NCI-H1436 treated with DMSO at 0.1 percent for 48 hours (cell line): ENCODE results near the gene AHRR.

ENCODE experiments used
- DNase-seq: peaks from one replicate; lab custom pipeline; 2025; lab: John Stamatoyannopoulos, UW

The AHRR gene

DNA sequence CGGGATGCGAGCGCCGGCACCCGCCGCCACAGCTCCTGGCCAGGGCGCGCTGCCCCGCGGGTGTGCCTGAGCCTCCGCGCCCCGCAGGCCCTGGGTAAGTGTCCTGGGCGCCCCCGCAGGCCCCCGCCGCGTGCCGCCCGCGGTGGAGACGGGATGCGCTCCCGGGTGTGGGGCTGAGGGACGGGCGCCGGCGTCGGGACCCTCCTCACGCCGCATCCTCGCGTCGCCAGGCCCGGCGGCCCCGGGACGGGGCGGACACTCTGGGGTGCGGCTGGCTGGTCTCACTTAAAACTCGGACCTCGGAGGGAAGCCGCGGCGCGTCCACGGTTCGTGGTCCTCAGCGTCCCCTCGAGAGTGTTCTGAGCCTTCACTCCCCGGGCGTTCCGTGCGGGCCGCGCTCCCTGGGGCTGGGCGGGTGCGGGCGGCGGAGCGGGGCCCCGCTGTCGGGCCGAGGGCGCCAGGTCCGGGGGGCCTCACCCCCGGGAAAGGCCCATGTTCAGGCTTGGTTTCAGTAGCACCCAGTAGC, 275 bp downstream of the AHRR start:
- no peak for DNase-seq

GRCh38 chr5:322281-322941, 897 bp downstream of the AHRR start:
- no peak for DNase-seq

GRCh38 chr5:322942-323879, 1.7 kb downstream of the AHRR start:
- no peak for DNase-seq

- DNase-seq: no peak
Measured at GRCh38 chr5:324736-325612, 3.5 kb downstream of the AHRR start.

GRCh38 chr5:326109-326508, 4.6 kb downstream of the AHRR start:
- DNase-seq: no peak

- DNase-seq: no peak
Measured at GRCh38 chr5:329121-329735, 7.7 kb downstream of the AHRR start.

DNA sequence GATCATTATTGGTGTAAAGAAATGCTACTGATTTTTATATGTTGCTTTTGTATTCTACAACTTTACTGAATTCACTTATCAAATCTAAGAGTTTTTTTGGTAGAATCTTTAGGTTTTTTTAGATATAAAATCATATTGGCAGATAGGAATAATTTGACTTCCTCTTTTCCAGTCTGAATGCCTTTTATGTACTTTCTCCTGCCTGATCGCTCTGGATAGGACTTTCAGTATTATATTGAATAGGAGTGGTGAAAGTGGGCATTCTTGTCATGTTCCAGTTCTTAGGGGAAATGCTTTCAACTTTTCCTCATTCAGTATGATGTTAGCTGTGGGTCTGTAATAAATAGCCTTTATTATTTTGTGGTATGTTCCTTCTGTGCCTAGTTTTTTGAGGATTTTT, 8.3 kb downstream of the AHRR start:
- no peak for DNase-seq

DNA sequence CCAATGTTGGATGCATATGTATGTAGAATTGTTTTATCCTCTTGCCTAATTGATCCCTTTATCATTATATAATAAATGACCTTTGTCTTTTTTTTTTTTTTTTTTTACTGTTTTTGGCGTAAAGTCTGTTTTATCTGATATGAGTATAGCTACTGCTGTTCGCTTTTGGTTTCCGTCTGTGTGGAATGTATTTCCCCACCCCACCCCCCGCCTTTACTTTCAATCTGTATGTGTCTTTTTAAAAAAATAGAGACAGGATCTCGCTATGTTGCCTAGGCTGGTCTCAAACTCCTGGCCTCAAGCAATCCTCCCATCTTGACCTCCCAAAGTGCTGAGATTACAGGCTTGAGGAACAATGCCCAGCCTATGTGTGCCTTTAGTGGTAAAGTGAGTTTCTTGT, 11.3 kb downstream of the AHRR start:
- DNase-seq: no peak

DNA sequence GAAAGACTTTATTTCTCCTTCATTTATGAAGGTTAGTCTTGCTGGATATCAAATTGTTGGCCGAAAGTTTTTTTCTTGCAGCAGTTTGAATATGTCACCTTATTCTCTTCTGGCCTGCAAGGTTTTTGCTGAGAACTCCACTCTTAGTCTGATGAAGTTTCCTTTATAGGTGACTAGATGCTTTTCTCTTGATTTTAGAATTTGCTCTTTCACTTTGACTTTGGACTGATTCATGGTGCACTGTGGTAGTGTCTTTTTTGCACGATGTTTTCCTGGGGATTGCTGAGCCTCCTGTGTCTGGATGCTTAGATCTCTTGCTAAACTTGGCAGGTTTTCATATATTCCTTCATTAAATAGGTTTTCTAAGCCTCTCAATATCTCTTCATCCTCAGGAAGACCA, 12.4 kb downstream of the AHRR start:
- no peak for DNase-seq

DNA sequence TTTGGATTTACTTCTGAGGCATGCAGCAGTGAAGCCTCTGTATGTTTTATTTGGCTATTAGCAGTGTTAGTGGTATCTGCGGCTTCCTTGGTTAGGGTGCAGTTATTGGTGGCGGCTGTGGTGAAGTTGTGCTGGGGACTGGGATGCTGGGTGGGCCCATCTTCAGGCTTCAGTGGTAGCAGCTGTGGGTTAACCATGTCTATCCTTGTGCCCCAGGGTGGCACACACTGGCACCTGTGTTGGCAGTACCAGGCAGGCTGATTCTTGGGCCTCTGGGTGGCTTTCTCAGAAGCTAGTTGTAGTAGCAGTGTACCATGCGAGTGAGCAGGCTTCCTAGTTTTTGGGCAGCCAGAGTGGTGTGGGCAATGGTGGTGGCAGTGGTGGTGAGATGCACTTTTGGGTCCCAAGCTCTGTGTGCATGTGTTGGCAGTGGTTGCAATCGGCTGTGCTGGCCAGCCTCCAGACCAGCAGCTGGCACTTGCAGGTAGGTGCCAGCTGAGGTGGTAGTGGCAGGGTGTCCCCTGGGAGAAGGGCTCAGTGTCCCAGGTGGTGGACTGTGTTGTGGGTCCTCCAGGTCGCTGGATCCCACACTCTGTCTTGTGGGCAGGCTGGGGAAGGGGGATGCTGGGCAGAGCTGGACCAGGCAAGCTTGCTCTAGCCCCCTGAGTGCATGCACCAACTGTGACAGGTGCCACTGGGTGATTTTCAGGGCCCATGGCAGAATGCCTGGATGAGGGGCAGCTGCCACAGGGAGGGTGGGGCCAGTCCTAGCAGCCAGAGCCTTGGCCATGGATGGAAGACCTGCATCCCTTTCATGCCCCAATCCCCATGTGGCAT, 13.6 kb downstream of the AHRR start:
- DNase-seq: no peak

- DNase-seq: no peak
Measured at GRCh38 chr5:335740-336038, 14.2 kb downstream of the AHRR start.

DNA sequence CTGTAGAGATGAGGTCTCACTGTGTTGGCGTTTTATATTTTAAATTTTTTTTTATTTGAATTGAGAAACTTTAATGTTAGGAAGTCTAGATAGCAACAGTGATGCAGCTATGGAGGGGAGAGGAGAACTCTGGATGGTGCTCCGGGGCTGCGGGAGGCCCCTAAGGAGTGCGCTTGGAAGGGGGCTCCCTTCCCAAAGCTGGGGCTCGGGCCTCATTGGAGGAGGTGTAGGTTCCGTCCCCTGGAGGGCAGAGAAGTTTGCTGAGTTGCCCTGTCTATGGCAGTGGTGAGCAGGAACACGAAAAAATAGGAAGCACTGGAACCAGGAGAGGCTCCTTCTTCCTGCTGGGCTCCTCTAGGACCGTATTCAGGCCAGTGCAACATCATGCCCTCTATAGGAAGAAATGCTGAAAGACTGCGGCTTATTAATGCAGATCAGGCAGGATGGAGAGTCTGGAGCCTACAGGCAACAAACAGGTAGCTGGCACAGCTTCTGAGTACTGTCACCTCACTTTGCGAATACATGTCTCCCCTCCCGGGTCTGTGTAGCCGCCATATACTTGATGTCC, 16.1 kb downstream of the AHRR start:
- no peak for DNase-seq

DNA sequence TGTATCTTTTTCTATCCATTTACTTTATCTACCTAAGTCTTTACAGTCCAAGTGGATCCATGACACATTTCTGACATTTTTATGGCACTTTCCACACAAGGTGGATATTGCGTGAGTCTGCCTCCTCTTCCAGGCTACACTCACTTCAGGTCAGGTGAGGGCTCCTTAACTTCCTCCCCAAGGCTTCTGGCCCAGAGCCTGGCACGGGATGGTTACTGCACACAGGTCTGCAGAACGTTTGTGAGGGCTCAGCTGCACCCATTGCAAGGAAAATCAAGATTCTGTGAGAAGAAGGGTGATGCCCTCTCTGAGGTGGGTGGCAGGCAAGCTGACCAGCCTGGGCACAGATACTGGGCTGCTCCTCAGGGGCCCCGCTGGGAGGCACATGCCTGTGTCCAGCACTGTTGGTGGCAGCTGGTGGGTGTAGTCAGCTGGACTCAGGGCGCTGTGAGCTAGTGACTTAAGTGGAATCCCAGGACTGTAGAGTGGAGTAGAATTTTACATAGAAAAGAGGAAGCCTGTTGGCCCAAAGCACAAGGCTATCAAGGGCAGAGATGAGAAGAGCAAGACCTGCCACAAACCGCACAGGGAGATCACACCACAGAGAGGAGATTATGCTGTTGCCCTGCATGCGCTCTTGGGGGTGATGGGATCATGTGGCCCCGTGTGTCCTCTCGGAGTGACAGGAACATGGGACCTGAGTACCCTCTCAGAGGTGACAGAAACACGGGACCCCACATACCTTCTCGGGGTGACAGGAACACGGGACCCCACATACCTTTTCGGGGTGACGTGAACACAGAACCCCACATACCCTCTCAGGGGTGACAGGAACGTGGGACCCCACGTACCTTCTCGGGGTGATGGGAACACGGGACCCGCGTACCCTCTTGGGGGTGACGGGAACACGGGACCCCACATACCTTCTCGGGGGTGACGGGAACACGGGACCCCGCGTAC, 21.3 kb downstream of the AHRR start:
- no peak for DNase-seq

GRCh38 chr5:343461-344401, 22.2 kb downstream of the AHRR start:
- no peak for DNase-seq

GRCh38 chr5:344668-345067, 23.2 kb downstream of the AHRR start:
- DNase-seq: no peak

GRCh38 chr5:345404-346195, 24.1 kb downstream of the AHRR start:
- no peak for DNase-seq

DNA sequence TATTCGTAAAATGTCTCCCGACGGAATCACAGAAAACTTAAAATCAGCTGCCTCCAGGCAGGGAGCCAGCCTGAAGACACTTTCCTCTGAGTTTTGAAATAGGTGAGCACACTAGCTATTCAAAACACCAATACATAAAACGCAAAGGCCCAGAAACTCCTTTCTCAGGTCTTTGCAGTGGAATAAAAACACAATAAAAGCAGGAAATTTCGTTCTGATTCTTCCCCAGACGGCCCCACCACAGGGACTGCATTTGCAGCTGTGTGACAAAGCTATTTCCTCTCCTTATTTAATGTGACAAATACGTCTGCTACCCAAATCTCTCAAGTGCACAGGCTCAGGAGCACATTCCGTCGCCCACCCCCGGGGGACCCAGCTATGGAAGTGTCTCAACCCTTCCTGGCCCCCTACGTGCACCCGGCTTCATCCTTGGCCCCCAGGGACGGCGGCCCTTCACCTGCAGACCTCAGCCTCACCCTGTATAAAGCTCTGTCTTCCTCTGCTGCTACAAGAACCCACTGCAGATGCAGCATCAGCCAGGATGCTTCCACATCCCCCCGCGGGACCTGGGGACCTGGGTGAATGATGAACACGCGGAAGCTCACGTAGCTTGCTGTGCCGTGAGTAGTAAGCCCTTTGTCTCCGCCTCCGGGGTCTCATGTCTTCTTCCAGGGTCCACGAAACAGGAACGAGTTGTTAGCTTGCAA, 24.9 kb downstream of the AHRR start:
- no peak for DNase-seq
